Fibroblast of skin of scalp (primary cell): ENCODE data around the gene AK6.
"Not testable (repeated sequence)": the region's sequence is repeated elsewhere in the genome, so short reads cannot be mapped to it uniquely, and the experiment has no call there.

Experiments
- DNase-seq: peaks from one replicate; pipeline ENCODE4 v3.0.0-alpha.2; 2013

The AK6 gene

DNA sequence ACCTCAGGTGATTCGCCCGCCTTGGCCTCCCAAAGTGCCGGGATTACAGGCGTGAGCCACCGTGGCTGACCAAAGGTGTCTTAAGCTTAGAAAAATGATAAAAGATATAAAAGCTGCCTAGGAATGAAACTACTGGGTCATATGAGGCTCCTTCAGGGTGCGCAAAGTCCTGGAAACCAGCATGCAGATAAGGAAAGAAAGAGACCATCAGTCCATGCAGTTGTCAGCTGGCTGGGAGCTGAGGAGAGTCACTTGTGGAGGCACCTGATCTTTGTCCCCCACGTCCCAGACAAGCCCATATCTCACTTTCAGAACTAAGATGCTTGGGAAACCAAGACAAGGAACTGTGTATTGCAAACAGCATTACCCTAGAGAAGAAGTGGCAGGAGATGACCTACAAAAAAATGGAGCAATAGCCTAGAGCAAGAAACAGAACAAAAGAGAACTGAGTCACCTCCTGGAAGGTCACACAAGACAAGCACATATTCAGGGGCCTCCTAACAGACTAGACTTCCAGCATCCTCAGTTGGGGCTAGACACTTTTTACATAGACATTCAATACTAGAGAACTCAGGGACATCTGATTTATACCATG lies 33.9 kb downstream of the AK6 start:
- DNase-seq: no peak

DNA sequence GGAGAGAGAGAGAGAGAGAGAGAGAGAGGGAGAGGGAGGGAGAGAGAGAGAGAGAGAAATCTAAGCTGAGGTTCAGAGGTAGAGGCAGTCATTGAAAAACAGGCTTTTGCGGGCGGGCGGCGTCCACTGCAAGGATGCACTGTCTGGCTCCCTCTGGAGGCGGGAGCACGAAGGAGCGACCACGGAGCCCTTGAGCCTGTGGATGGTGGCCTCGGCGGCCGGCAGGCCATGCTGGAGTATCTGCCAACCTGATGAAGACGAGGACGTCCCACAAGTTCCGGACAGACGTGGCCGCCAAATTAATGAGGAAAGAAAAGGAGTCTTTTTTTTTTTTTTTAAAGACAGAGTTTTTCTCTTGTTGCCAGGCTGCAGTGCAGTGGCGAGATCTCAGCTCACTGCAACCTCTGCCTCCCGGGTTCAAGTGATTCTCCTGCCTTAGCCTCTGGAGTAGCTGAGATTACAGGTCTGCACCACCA lies 34.5 kb downstream of the AK6 start:
- peak; percentile 78 for DNase-seq

DNA sequence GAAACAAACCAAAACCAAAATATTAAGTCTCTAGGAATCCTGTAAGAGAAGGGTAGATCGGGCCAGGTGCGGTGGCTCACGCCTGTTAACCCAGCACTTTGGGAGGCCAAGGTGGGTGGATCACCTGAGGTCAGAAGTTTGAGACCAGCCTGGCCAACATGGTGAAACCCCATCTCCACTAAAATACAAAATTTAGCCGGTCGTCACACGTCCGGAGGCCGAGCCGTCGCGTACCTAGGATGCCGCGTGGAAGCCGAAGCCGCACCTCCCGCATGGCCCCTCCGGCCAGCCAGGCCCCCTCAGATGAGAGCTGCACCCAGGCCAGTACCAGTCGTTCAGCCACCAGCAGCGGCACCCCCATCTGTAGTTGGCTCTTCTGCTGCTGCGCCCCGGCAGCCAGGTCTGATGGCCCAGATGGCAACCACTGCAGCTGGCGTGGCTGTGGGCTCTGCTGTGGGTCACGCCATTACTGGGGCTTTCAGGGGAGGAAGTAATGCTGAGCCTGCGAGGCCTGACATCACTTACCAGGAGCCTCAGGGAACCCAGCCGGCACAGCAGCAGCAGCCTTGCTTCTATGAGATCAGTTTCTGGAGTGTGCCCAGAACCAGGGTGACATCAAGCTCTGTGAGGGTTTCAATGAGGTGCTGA lies 35.5 kb downstream of the AK6 start:
- DNase-seq: not testable (repeated sequence)

DNA sequence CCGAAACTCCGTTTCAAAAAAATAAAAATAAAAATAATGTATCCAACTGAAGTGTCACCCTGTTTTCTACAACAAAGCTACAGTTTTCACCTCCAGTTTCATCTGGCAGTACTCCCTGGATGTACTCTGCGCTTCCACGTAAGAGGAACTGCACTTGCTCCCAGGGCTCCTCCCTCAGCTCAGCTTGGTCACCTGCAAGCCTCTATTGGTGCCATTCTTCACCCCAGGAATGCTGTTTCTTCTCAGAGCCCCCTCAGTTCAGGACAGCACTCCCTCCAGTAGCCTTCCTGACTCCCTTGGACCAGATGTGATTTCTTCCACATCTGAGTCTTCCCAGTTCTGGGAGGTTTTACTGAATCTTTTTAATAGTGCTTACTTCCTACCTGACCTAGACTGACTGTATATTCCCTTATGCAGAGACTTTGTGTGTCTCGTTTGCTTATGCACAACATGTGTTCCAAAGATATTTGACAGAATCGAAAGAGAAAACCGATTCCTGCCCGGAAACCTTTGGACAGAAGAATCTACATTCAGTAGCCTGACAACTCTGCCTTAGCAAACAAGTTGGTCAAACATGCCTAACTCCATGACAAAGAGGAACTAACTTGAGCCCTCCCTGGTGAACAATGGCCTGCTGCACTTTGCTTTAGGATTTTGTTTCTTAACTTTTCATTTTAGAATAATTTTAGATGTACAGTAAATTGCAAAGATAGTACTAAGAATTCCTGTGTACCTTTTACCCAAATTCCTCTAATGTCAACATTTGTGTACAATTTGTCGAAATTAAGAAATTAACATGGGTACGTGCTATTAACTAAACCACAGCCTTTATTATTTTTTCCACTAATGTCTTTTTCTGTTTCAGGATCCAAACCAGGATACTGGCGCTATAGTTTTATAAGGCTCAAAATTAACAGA lies 37.5 kb downstream of the AK6 start:
- DNase-seq: no peak

DNA sequence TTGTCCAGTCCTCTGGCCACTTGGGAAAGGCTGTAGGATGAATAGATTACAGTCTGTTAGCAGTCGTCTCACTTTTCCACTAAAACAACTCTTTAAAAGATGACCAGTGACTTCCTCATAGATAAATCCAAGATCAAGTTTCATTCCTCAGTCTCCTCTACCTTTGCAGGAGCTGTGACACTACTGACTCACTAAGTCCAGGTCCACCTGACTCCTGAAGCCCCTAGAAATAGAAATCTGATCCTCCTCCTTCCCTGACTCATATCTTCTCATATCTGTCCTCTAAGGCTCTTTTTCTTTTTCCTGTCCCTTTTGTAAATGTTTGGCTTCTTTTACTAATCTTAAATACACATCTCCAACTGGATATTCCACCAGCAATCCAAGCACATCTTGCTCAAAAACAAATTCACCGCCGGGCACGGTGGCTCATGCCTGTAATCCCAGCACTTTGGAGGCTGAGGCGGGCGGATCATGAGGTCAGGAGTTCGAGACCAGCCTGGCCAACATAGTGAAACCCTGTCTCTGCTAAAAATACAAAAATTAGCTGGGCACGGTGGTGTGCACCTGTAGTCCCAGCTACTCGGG lies 39.3 kb downstream of the AK6 start:
- no peak for DNase-seq

DNA sequence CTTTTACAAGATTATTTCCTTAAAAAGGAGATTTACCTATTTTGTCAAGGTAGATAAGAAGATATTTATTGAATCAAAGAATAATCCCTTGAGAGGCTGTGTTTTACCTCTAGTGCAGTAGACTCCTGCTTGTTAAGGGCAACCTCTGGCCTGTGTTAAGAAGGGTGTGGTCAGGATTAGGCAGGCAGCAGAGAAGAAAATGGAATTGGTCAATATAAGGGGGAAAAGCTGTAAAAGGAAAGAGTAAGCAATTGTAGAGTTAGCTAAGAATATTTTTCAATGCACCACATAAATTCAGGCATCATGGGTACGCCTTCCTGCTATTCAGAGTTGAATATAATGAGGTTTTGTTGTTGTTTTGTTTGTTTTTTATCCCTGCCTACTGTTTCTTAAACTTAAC lies 43.0 kb downstream of the AK6 start:
- no peak for DNase-seq

DNA sequence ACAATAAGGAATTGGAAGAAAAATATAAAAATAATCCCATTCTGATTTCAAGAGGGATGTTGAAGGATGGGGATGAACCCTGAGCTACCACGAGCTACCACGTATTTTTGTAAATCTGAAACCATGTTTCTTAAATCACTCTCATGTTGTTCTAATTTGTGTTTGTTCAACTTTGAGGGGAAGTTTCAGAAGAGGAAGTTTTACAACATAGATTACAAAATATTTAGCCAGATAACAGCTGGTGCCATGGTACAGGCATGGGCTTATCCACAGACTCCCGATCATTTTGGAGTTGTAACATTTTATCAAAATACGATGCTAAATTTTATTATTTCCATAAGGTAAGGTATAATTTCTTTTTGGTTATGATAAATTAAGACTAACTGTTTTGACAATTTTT lies 51.9 kb downstream of the AK6 start:
- no peak for DNase-seq

DNA sequence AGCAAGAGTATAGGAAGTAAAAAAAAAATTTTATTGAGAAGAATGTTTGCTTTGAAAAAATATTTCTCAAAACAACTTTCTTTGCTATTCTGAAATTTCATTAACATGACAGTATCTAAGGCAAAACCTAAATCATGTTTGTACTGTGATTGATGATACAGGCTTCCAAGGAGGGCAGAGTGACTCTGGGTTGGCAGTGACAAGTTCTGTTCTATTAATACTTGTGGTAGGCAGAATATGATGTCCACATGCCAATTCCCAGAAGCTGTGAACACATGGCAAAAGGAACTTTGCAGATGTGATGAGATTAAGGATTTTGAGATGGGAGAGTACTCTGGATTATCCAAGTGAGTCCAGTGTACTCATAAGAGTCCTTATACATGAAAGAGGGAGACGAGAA lies 53.3 kb downstream of the AK6 start:
- no peak for DNase-seq

DNA sequence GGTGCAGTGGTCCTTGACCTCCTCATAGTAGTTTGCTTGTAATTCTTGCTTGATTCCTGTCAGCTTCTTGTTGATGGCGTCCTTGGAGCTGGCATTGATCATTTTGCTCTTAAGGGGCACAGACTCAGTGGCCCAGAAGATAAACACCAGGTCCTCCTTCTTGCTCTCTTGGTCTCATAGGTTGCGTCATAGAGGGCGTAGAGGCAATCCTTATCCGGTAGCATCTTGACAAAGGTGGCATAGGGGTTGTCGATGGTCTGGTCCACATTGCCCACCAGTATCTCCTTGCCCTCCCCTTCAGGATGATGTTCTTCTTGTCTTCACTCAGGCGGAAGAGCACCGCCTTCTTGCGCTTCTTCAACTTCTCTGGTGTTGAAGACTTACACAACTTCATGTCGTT lies 55.9 kb downstream of the AK6 start:
- no peak for DNase-seq

DNA sequence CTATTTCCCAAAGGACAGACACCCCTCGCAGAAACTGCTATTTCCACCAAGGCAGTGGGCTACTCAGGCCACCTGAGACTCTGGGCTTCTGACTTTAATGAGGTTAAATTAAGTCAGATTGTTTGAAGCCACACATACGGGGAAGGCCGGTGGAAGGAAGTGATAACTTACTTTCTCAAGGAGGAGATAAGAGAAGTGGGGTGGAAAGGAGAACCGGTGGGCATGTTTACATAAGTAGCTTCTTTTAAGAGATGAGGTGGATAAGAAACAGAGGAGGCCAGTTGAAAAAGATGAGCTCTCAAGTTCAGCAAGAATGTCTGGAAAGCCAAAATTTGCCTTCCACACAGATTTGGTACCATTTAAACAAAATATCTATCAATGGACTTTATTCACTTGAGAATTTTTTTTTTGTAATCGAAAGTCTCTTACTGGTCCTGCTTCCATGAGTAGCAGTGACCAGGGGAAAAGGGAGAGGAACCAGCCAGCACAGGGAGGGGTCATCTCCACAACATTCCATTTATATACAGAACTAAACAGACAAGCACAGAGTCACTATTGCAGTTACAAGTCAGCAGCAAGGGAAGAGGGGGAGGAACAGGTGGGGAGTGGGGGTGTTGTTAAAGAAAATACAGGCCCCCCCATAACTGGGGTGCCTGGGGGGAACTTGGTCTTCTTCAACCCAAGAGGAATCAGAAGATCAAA lies 56.7 kb downstream of the AK6 start:
- DNase-seq: no peak

DNA sequence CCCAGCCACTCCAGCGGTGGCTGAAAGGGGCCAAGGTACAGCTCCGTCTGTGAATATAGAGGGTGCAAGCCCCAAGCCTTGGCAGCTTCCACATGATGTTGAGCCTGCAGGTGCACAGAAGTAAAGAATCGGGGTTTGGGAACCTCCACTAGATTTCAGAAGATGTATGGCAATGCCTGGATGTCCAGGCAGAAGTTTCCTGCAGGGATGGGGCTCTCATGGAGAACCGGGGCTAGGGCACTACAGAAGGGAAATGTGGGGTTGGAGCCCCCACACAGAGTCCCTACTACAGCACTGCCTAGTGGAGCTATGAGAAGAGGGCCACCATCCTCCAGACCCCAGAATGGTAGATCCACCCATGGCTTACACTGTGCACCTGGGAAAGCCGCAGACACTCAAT lies 59.9 kb downstream of the AK6 start:
- no peak for DNase-seq

DNA sequence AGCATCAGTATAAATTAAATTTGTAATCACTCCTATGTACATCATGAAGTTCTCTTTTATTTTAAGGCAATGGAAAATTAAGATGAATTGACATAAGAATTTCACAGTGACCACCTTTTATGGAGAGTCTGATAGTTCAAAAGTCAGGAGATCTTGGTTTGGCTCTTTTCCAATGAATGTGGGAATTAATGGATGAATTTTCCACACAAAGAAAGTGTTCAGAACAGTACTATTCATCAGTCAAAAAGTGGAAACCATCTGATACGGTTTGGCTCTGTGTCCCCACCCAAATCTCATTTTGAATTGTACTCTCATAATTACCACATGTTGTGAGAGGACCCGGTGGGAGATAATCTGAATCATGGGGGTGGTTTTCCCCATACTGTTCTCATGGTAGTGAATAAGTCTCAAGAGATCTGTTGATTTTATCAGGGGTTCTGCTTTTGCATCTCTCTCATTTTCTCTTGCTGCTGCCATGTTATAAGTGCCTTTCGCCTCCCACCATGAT lies 61.2 kb downstream of the AK6 start:
- DNase-seq: no peak

DNA sequence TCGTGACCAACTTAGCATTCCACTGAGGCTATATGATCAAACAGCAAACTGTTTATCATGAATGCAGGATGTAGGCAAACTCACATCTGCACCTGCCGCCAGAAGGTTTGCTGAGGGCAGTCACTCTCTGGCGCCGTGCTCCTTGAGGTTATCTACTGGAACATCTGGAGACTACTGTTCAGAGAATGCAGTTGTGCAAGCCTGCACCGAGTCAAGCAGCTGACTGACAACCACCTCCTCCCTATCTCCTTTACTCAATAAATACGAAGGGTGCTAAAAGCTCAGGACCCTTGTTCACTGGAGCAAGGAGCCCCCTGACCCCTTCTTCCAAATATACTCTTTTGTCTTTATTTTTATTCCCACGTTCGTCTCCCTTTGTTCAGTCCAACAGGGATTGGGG lies 63.8 kb downstream of the AK6 start:
- DNase-seq: no peak
